ENCODE data around the gene DDIT3. TPM values are rescaled to one million over a fixed set of nuclear protein-coding genes. Genes with fewer than 3 reads are reported as not detected.

The DDIT3 gene
- total RNA-seq, 1 experiment from 2014 or later, result 14.1 TPM

GRCh38 chr12:57548488-57548887 is 28.2 kb upstream of the DDIT3 start:
- Histone ChIP-seq H3K9ac (ENCODE audit: extremely low read depth, insufficient read length, low read length) (no peak overlapping the region), H2BK15ac (ENCODE audit: low read depth, low read length) (no peak overlapping the region), H2AFZ (ENCODE audit: low read length) (no peak overlapping the region), H3K18ac (ENCODE audit: insufficient read length, low read depth, low read length) (no peak overlapping the region), H3K14ac (ENCODE audit: insufficient read depth, low read length) (no peak overlapping the region), H3K4me2 (ENCODE audit: insufficient read depth, insufficient read length, low read length) (no peak overlapping the region), H4K91ac (ENCODE audit: insufficient read length, low read depth, low read length) (no peak overlapping the region), H2BK5ac (ENCODE audit: insufficient read length, low read length) (no peak overlapping the region), H4K8ac (replicated peaks; ENCODE audit: insufficient read length, low read depth, low read length) (no peak overlapping the region), H3K56ac (ENCODE audit: insufficient read length, low read depth, low read length) (no peak overlapping the region), H3K27ac (ENCODE audit: insufficient read length, low read depth, low read length) (no peak overlapping the region), H3K27me3 (ENCODE audit: insufficient read depth, low read length) (no peaks in the 10 kb centered on the region; the same call in 1 of the 2 replicates), H2AK5ac (ENCODE audit: insufficient read length, low read length) (no peak overlapping the region), H2BK120ac (ENCODE audit: low read depth, low read length, poor library complexity, severe bottlenecking) (no peak overlapping the region), H3K4me1 (ENCODE audit: insufficient read depth, low read length) (peaks cover 11% of the 10 kb centered on the region), H3K79me2 (ENCODE audit: insufficient read depth, low read length) (no peaks in the 10 kb centered on the region; the same call in 1 of the 2 replicates), H4K20me1 (ENCODE audit: control insufficient read depth, insufficient read depth, insufficient read length) (no peaks in the 10 kb centered on the region), H2BK12ac (ENCODE audit: insufficient read length, low read depth, low read length) (no peak overlapping the region), H3T11ph (ENCODE audit: low read length) (no peak overlapping the region), H3K23me2 (ENCODE audit: insufficient read length, low read depth, low read length, poor library complexity, severe bottlenecking) (peaks cover 16% of the 10 kb centered on the region), H3K4ac (ENCODE audit: low read depth, low read length) (no peak overlapping the region), H3K9me3 (ENCODE audit: control insufficient read depth, low read depth, low read length) (no peaks in the 10 kb centered on the region), H4K5ac (ENCODE audit: insufficient read length, low read depth, low read length) (no peak overlapping the region), H3K23ac (ENCODE audit: insufficient read length, low read depth, low read length) (no peak overlapping the region), H2BK20ac (ENCODE audit: low read depth, low read length, poor library complexity, severe bottlenecking) (no peak overlapping the region), H3K79me1 (ENCODE audit: insufficient read depth, low read depth, low read length, poor library complexity, severe bottlenecking) (peaks cover 14% of the 10 kb centered on the region)
- Mint-ChIP-seq H3K4me3 (peak overlapping the region in 1 of 2 experiments; percentile 84; a peak in 2 of 5 replicates), H3K27me3 (ENCODE audit: low read depth) (peaks cover 22% of the 10 kb centered on the region), H3K9me3 (no peaks in the 10 kb centered on the region), H3K27ac (no peak overlapping the region), H3K4me1 (peaks cover 50 to 60% of the 10 kb centered on the region in 2 experiments), H3K36me3 (ENCODE audit: insufficient read depth in 1 of 3, low read depth in 3 of 3) (peaks cover 0 to 9% (median 8%) of the 10 kb centered on the region in 3 experiments; a peak in 4 of 7 replicates)
- TF ChIP-seq CTCF (conservative IDR thresholded peaks at IDR 0.05), result no peak
- no CpG with 5 or more reads among the region's 2 CpGs for WGBS (ENCODE audit: extremely low coverage, insufficient read length, low lambda C conversion rate)
- no peak for DNase-seq

Data from H9 (cell line).